PC-3 (cell line): ENCODE data around the gene EHD3.

Experiments
- EZH2 ChIP-seq: fragments of 300-600 bp; sonication (generic); IDR thresholded peaks from one replicate; pipeline ENCODE4 v1.6.1; 2017; ENCODE audit warnings: antibody characterized with exemption, mild to moderate bottlenecking, low read length; ENCODE audit not compliant: unreplicated experiment
- TF ChIP-seq, protein P1 (sequence below): fragments of 300-600 bp; sonication (generic); conservative IDR thresholded peaks from 2 replicates; pipeline ENCODE4 v1.5.1; 2017; ENCODE audit warnings: antibody characterized with exemption, low read depth, mild to moderate bottlenecking, low read length

GRCh38 chr2:31193806-31194205 is 40.1 kb upstream of the EHD3 start:
- TF ChIP-seq, protein P1, sequence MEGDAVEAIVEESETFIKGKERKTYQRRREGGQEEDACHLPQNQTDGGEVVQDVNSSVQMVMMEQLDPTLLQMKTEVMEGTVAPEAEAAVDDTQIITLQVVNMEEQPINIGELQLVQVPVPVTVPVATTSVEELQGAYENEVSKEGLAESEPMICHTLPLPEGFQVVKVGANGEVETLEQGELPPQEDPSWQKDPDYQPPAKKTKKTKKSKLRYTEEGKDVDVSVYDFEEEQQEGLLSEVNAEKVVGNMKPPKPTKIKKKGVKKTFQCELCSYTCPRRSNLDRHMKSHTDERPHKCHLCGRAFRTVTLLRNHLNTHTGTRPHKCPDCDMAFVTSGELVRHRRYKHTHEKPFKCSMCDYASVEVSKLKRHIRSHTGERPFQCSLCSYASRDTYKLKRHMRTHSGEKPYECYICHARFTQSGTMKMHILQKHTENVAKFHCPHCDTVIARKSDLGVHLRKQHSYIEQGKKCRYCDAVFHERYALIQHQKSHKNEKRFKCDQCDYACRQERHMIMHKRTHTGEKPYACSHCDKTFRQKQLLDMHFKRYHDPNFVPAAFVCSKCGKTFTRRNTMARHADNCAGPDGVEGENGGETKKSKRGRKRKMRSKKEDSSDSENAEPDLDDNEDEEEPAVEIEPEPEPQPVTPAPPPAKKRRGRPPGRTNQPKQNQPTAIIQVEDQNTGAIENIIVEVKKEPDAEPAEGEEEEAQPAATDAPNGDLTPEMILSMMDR = no peak
- TF ChIP-seq EZH2 = no peak
